KOPT-K1 (cell line): ENCODE measurements around the gene ODAD3.
"Not testable (repeated sequence)": the region's sequence is repeated elsewhere in the genome, so short reads cannot be mapped to it uniquely, and the experiment has no call there.

Experiments
- H3K27ac ChIP-seq: fragments of 200-600 bp; sonication (generic); 2 replicates; pipeline ENCODE4 v1.5.1; 2016; ENCODE audit warnings: antibody characterized with exemption, mild to moderate bottlenecking, low read depth, low read length; ENCODE audit not compliant: poor library complexity, severe bottlenecking
- H3K36me3 ChIP-seq: fragments of 200-600 bp; sonication (generic); 2 replicates; pipeline ENCODE4 v1.5.1; 2017; ENCODE audit warnings: antibody characterized with exemption, mild to moderate bottlenecking, low read length, moderate library complexity; ENCODE audit not compliant: insufficient read depth
- H3K9me3 ChIP-seq: fragments of 200-600 bp; sonication (generic); 2 replicates; pipeline ENCODE4 v1.5.1; 2017; ENCODE audit warnings: antibody characterized with exemption, low read length, mild to moderate bottlenecking; ENCODE audit not compliant: insufficient read depth, poor library complexity, severe bottlenecking

Gene ODAD3

DNA sequence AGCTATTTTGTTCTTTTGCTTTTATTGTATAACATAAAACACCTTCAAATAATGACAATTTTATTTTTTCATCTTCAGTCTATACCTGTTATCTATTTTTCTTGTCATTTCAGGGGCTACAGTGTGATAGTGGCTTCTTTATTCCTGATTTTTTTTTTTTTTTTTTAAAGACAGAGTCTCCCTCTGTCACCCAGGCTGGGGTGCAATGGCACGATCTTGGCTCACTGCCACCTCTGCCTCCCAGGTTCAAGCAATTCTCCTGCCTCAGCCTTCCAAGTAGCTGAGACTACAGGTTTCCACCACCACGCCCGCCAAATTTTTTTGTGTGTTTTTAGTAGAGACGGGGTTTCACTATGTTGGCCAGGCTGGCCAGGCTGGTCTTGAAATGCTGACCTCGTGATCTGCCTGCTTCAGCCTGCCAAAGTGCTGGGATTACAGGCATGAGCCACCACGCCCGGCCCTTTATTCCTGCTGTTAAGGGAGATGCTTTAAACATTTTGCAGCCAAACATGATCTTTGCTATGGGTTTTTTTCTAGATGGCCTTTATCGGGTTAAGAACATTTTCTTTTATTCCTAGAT is 33.4 kb upstream of the ODAD3 start:
- not testable (repeated sequence) for H3K36me3 ChIP-seq, H3K9me3 ChIP-seq, H3K27ac ChIP-seq

DNA sequence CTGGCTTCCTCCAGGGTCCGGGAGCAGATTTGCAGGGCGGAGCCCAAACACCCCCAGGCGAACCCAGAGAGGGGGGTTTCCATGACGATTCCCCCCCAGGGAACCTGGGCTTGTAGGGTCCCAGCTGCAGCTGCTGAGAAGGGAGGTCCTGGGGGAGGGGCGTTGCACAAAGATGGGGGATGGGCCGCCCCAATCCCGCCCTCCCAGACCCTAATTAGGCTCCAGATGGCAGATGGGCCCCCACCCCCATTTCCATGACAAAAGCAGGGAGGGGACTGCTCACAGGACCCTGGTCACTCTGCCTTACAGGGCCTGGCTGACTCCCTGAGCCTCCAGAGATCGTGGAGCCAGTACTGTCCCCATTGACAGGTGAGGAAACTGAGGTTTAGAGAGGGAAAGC is 30.7 kb upstream of the ODAD3 start:
- Histone ChIP-seq H3K36me3 (no peaks in the 10 kb centered on the region), H3K9me3 (no peaks in the 10 kb centered on the region), H3K27ac (no peak overlapping the region)

- Histone ChIP-seq H3K27ac (no peak overlapping the region), H3K9me3 (no peaks in the 10 kb centered on the region), H3K36me3 (no peaks in the 10 kb centered on the region)
These were observed 29.7 kb upstream of the ODAD3 start for GRCh38 chr19:11464333-11465265.

- Histone ChIP-seq H3K27ac (no peak overlapping the region), H3K9me3 (no peaks in the 10 kb centered on the region), H3K36me3 (no peaks in the 10 kb centered on the region)
These were observed 28.5 kb upstream of the ODAD3 start for GRCh38 chr19:11463391-11463790.

DNA sequence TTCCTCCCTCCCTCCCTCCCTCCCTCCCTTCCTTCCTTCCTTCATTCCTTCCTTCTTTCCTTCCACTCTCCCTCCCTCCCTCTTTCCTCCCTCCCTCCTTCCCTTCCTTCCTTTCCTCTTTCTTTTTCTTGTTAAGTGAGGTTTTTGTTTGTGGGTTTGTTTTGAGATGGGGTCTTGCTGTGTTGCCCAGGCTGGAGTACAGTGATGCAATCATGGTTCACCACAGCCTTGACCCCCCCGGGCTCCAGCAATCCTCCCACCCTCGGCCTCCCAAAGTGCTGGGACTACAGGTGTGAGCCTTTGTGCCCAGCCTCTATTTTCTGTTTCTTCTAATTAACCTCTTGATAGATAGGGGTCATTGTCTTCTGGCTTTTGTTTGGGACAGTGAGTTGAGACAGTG is 26.5 kb upstream of the ODAD3 start:
- H3K36me3 ChIP-seq, result no peaks in the 10 kb centered on the region
- H3K27ac ChIP-seq, result no peak overlapping the region
- no peaks in the 10 kb centered on the region for H3K9me3 ChIP-seq

DNA sequence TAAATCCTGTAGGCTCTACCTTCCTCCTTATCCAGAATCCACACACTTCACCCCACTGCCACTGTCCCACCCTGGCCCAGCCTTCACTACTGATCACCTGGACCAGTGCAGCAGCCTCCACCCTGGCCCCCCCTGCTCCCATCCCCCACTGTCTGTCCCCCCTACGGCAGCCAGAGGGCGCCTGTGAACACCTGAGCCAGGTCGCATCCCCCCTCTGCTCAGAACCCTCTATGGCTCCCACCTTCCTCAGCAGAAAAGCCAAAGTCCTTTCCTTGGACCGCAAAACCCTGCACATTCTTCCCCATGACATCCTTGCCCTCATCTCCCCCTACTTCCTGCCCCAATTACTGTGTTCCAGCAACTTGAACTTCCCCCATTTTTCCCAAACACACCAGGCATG is 25.3 kb upstream of the ODAD3 start:
- H3K36me3 ChIP-seq, result no peaks in the 10 kb centered on the region
- no peak overlapping the region for H3K27ac ChIP-seq
- no peaks in the 10 kb centered on the region for H3K9me3 ChIP-seq

DNA sequence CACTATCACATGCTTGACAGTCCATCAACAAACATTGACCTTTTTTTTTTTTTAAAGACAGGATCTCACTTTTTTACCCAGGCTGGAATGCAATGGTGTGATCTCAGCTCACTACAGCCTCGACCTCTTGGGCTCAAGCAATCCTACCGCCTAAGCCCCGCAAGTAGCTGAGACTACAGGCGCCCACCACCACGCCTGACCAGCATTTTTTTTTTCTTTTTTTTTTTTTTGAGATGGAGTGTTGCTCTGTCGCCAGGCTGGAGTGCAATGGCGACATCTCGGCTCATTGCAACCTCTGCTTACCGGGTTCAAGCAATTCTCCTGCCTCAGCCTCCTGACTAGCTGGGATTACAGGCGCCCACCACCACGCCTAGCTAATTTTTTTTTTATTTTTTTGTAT is 24.0 kb upstream of the ODAD3 start:
- not testable (repeated sequence) for H3K27ac ChIP-seq, H3K9me3 ChIP-seq, H3K36me3 ChIP-seq

DNA sequence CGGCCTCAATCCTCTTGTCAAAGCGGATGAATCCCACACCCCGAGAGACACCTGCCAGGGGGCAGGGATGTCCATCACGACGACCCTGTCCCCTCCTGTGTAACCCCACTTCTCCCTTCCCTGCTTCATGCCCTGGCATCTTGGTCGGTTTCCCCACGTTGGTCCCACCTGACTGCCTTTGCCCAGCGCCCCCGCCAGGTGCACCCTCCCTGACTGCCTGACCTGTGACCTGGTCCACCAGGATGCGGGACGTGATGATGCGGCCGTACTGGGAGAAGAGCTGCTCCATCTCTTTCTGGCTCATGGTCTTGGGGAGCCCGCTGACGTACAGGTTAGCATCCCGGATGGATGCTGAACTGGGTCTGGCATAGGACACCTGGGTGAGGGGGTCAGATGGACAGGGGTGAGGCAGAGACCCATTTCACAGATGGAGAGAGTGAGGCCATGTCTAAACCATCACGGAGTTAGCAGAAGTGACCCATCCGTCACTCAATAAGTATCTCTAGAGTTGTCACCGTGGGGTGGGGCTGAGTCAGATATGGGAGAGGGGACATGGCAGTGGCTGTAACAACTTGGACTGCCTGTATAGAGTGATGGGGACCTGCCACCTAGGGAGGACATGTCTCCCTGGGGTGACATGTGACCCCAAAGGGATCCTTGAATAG is 23.4 kb upstream of the ODAD3 start:
- Histone ChIP-seq H3K27ac (no peak overlapping the region), H3K36me3 (no peaks in the 10 kb centered on the region), H3K9me3 (no peaks in the 10 kb centered on the region)

DNA sequence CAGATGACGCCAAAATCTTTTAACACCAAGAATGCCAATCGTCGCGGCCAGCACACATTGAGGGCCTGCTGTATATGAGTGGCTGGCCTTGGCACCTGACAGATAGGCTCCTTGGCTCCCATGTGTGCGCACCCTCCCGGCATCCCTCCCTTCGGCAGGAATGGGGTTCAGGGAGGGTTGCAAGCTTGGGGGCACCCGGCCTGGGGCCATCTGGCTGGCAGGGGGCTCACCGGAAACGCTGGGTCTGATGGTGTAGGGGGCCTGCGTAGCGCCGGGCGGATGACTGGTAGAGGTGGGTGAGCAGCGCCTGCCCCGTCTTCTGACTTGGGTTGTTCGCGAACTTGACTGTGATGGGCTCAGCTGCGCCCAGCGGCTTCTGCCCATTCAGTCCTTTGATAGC is 22.9 kb upstream of the ODAD3 start:
- Histone ChIP-seq H3K27ac (no peak overlapping the region), H3K9me3 (no peaks in the 10 kb centered on the region), H3K36me3 (no peaks in the 10 kb centered on the region)

GRCh38 chr19:11457115-11457514 is 22.2 kb upstream of the ODAD3 start:
- Histone ChIP-seq H3K9me3 (no peaks in the 10 kb centered on the region), H3K27ac (no peak overlapping the region), H3K36me3 (no peaks in the 10 kb centered on the region)

- Histone ChIP-seq H3K27ac (no peak overlapping the region), H3K9me3 (no peaks in the 10 kb centered on the region), H3K36me3 (no peaks in the 10 kb centered on the region)
These were observed 21.7 kb upstream of the ODAD3 start for GRCh38 chr19:11456659-11457058.

DNA sequence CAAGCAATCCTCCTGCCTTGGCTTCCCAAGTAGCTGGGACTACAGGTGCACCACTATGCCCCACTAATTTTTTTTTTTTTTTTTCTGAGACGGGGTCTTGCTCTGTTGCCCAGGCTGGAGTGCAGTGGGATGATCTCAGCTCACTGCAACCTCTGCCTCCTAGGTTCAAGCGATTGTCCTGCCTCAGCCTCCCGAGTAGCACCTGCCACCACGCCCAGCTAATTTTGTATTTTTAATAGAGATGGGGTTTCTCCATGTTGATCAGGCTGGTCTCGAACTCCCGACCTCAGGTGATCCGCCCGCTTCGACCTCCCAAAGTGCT is 20.3 kb upstream of the ODAD3 start:
- H3K27ac ChIP-seq, H3K9me3 ChIP-seq: not testable (repeated sequence)
- H3K36me3 ChIP-seq, result peaks cover 10% of the 10 kb centered on the region; the same call in 1 of the 2 replicates

GRCh38 chr19:11453468-11454341 is 18.8 kb upstream of the ODAD3 start:
- Histone ChIP-seq H3K36me3 (peaks cover 25% of the 10 kb centered on the region), H3K9me3 (no peaks in the 10 kb centered on the region), H3K27ac (no peak overlapping the region)

- Histone ChIP-seq H3K27ac (no peak overlapping the region), H3K9me3 (no peaks in the 10 kb centered on the region), H3K36me3 (peaks cover 34% of the 10 kb centered on the region)
These were observed 17.8 kb upstream of the ODAD3 start for GRCh38 chr19:11452620-11453310.
